ENCODE measurements around the gene PLBD2. TPM values are rescaled to one million over a fixed set of nuclear protein-coding genes. Genes with fewer than 3 reads are reported as not detected.

PLBD2 gene
- total and polyA plus RNA-seq, 10 of the 15 experiments (the other 5 are each of a cell fraction or from before 2014, with no cell fraction given) = 1.4 to 16.6 (median 5.9) TPM

GRCh38 chr12:113371808-113372207 lies 13.4 kb downstream of the PLBD2 start:
- FAIRE-seq = no peak
- Histone ChIP-seq H3K4me2 (ENCODE audit: control insufficient read depth, insufficient read depth) (no peak overlapping the region), H3K4me3 (no peak overlapping the region), H2AFZ (ENCODE audit: control insufficient read depth, low read depth, low read length) (no peak overlapping the region), H3K9ac (ENCODE audit: control insufficient read depth, insufficient read depth, low read length) (no peak overlapping the region), H3K9me3 (replicated peaks; ENCODE audit: control insufficient read depth, insufficient read depth, low read length) (no peaks in the 10 kb centered on the region; the same call in 2 of the 3 replicates), H3K4me1 (ENCODE audit: control insufficient read depth, insufficient read depth, low read length) (0 out of 2 replicates have a peak, but pooled peaks cover 2% of the 10 kb centered on the region), H3K79me2 (ENCODE audit: control insufficient read depth, insufficient read depth, low read length) (no peaks in the 10 kb centered on the region), H4K20me1 (ENCODE audit: control insufficient read depth, insufficient read depth) (no peaks in the 10 kb centered on the region), H3K27me3 (replicated peaks in 1 of 2; ENCODE audit: control insufficient read depth in 2 of 2, insufficient read depth in 2 of 2, low read length in 1 of 2) (no peaks in the 10 kb centered on the region), H3K36me3 (ENCODE audit: control insufficient read depth in 2 of 2, insufficient read depth in 2 of 2, low read length in 1 of 2) (no peaks in the 10 kb centered on the region; a peak in 3 of 4 replicates), H3K27ac (ENCODE audit: control insufficient read depth, insufficient read depth) (no peak overlapping the region)
- no TSS peak for BruUV-seq (replicated peaks)
- POLR2A ChIA-PET = no interaction called here
- SMC1A ChIA-PET (ENCODE audit: uncharacterized antibody, unreplicated experiment) = interaction anchor here (0.7 kb wide), 1 partner anchor 90 kb away, joined by 3 read pairs; no protein-coding TSS in a partner anchor
- intact Hi-C loops (cut with micrococcal nuclease; ENCODE audit: unreplicated experiment) (no loop called here), in situ Hi-C loops (cut with MboI) (no loop called here)
- DNase-seq (ENCODE audit: low read depth, low spot score) = no peak
- TF ChIP-seq ASH2L (IDR thresholded peaks at IDR 0.05; ENCODE audit: borderline replicate concordance, low read depth) (no peak), ATF2 (IDR thresholded peaks at IDR 0.05; ENCODE audit: low read length) (no peak), NFXL1 (IDR thresholded peaks at IDR 0.05; ENCODE audit: borderline replicate concordance) (no peak), TBL1XR1 (IDR thresholded peaks at IDR 0.05; ENCODE audit: low read depth, low read length) (no peak), RBBP5 (conservative IDR thresholded peaks at IDR 0.05) (no peak), ZNF384 (IDR thresholded peaks at IDR 0.05; ENCODE audit: borderline replicate concordance, low read depth, low read length) (no peak), NR2F1 (conservative IDR thresholded peaks at IDR 0.05) (no peak), POLR2AphosphoS5 (IDR thresholded peaks at IDR 0.05; ENCODE audit: low read length) (no peak), IRF4 (IDR thresholded peaks at IDR 0.05; ENCODE audit: low read depth, low read length) (no peak), KAT2A (conservative IDR thresholded peaks at IDR 0.05; ENCODE audit: control insufficient read depth, low read depth, low read length) (no peak), GATAD2B (conservative IDR thresholded peaks at IDR 0.05; ENCODE audit: low read depth) (no peak), FOXM1 (IDR thresholded peaks at IDR 0.05; ENCODE audit: low read depth, low read length) (no peak), SREBF1 (IDR thresholded peaks at IDR 0.05; ENCODE audit: low read length) (no peak), ZZZ3 (IDR thresholded peaks at IDR 0.05; ENCODE audit: control insufficient read depth, insufficient read length, low read depth) (no peak), YBX1 (IDR thresholded peaks at IDR 0.05) (no peak), NR2C1 (IDR thresholded peaks at IDR 0.05) (no peak), DPF2 (IDR thresholded peaks at IDR 0.05) (no peak), YY1 (IDR thresholded peaks at IDR 0.05; ENCODE audit: low read depth, low read length) (no peak)
- CTCF ChIA-PET = no interaction called here
- no peak; the same call in 2 of the 3 replicates for ATAC-seq
- RAD21 ChIA-PET (ENCODE audit: unreplicated experiment) = no interaction called here
- 92% methylated on average over 6 of the region's 6 CpGs for WGBS (ENCODE audit: insufficient coverage, insufficient replicate concordance, low lambda C conversion rate, missing lambda C conversion rate)

Measured in GM12878 (cell line).